Rectal smooth muscle tissue (tissue), 1 donor: ENCODE results near the gene TOM1L2.
"Not testable (repeated sequence)": the region's sequence is repeated elsewhere in the genome, so short reads cannot be mapped to it uniquely, and the experiment has no call there.

Source experiments
- H3K27ac ChIP-seq: one replicate; pipeline ENCODE4 v1.7.0; 2013; ENCODE audit warnings: low read depth, low read length, inconsistent platforms
- H3K27me3 ChIP-seq: one replicate; pipeline ENCODE4 v1.7.0; 2013; ENCODE audit warnings: low read length; ENCODE audit not compliant: control insufficient read depth, insufficient read depth
- H3K36me3 ChIP-seq: one replicate; pipeline ENCODE4 v1.7.0; 2013; ENCODE audit warnings: low read length; ENCODE audit not compliant: control insufficient read depth, insufficient read depth
- H3K4me1 ChIP-seq: one replicate; pipeline ENCODE4 v1.7.0; 2013; ENCODE audit warnings: low read length; ENCODE audit not compliant: control insufficient read depth, insufficient read depth
- H3K4me3 ChIP-seq: one replicate; pipeline ENCODE4 v1.7.0; 2013; ENCODE audit warnings: low read length
- H3K9ac ChIP-seq: one replicate; pipeline ENCODE4 v1.7.0; 2013; ENCODE audit warnings: low read length

TOM1L2 gene

GRCh38 chr17:17960500-17961030 lies 11.6 kb downstream of the TOM1L2 start:
- Histone ChIP-seq H3K4me3 (no peak overlapping the region), H3K4me1 (peaks cover 12% of the 10 kb centered on the region), H3K9ac (no peak overlapping the region), H3K36me3 (no peaks in the 10 kb centered on the region), H3K27ac (peak overlapping the region; percentile 56), H3K27me3 (no peaks in the 10 kb centered on the region)

- Histone ChIP-seq H3K4me3 (peak overlapping the region; percentile 6), H3K4me1 (peaks cover 12% of the 10 kb centered on the region), H3K9ac (no peak overlapping the region), H3K36me3 (peaks cover 3% of the 10 kb centered on the region), H3K27ac (peak overlapping the region; percentile 56), H3K27me3 (no peaks in the 10 kb centered on the region)
Observed at GRCh38 chr17:17959520-17960361, 12.5 kb downstream of the TOM1L2 start.

GRCh38 chr17:17958982-17959381 lies 13.2 kb downstream of the TOM1L2 start:
- no peak overlapping the region for H3K9ac ChIP-seq
- H3K36me3 ChIP-seq = peaks cover 3% of the 10 kb centered on the region
- no peaks in the 10 kb centered on the region for H3K27me3 ChIP-seq
- H3K4me1 ChIP-seq = peaks cover 12% of the 10 kb centered on the region
- peak overlapping the region; percentile 56 for H3K27ac ChIP-seq
- H3K4me3 ChIP-seq = no peak overlapping the region

GRCh38 chr17:17957584-17957916 lies 14.7 kb downstream of the TOM1L2 start:
- H3K4me3 ChIP-seq = no peak overlapping the region
- no peak overlapping the region for H3K9ac ChIP-seq
- no peak overlapping the region for H3K27ac ChIP-seq
- peaks cover 12% of the 10 kb centered on the region for H3K4me1 ChIP-seq
- H3K27me3 ChIP-seq = no peaks in the 10 kb centered on the region
- peaks cover 3% of the 10 kb centered on the region for H3K36me3 ChIP-seq

DNA sequence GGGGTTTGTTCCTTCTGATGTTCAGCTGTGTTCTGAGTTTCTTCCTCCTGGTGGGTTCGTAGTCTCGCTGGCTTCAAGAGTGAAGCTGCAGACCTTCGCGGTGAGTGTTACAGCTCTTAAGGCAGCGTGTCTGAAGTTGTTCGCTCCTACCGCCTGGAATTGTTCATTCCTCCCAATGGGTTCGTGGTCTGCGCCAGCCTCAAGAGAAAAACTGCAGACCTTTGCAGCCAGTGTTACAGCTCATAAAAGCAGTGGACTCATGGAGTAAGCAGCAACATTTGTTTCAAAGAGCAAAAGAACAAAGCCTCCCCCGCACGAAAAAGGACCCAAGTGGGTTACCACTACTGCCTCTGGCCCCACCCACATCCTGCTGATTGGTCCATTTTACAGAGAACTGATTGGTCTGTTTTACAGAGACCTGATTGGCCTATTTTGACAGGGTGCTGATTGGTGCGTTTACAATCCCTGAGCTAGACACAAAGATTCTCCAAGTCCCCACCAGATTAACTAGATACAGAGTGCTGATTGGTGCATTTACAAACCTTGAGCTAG lies 16.3 kb downstream of the TOM1L2 start:
- H3K27me3 ChIP-seq, H3K4me3 ChIP-seq, H3K9ac ChIP-seq, H3K36me3 ChIP-seq, H3K27ac ChIP-seq: not testable (repeated sequence)
- peaks cover 12% of the 10 kb centered on the region for H3K4me1 ChIP-seq

GRCh38 chr17:17954079-17954478 lies 18.1 kb downstream of the TOM1L2 start:
- Histone ChIP-seq H3K27me3 (no peaks in the 10 kb centered on the region), H3K9ac (no peak overlapping the region), H3K27ac (no peak overlapping the region), H3K4me1 (peaks cover 10% of the 10 kb centered on the region), H3K4me3 (no peak overlapping the region), H3K36me3 (peaks cover 3% of the 10 kb centered on the region)

GRCh38 chr17:17952691-17953090 lies 19.5 kb downstream of the TOM1L2 start:
- Histone ChIP-seq H3K4me1 (no peaks in the 10 kb centered on the region), H3K9ac (no peak overlapping the region), H3K27ac (no peak overlapping the region), H3K4me3 (no peak overlapping the region), H3K36me3 (peaks cover 3% of the 10 kb centered on the region), H3K27me3 (no peaks in the 10 kb centered on the region)

GRCh38 chr17:17951524-17951923 lies 20.7 kb downstream of the TOM1L2 start:
- Histone ChIP-seq H3K27ac (no peak overlapping the region), H3K4me3 (no peak overlapping the region), H3K36me3 (peaks cover 3% of the 10 kb centered on the region), H3K27me3 (no peaks in the 10 kb centered on the region), H3K9ac (no peak overlapping the region), H3K4me1 (no peaks in the 10 kb centered on the region)

- no peak overlapping the region for H3K27ac ChIP-seq
- H3K27me3 ChIP-seq = no peaks in the 10 kb centered on the region
- H3K36me3 ChIP-seq = peaks cover 3% of the 10 kb centered on the region
- H3K4me1 ChIP-seq = no peaks in the 10 kb centered on the region
- no peak overlapping the region for H3K9ac ChIP-seq
- no peak overlapping the region for H3K4me3 ChIP-seq
Observed at GRCh38 chr17:17950806-17951205, 21.4 kb downstream of the TOM1L2 start.

GRCh38 chr17:17950347-17950746 lies 21.9 kb downstream of the TOM1L2 start:
- H3K27ac ChIP-seq = no peak overlapping the region
- H3K4me3 ChIP-seq = no peak overlapping the region
- no peaks in the 10 kb centered on the region for H3K27me3 ChIP-seq
- H3K9ac ChIP-seq = no peak overlapping the region
- H3K4me1 ChIP-seq = no peaks in the 10 kb centered on the region
- peaks cover 3% of the 10 kb centered on the region for H3K36me3 ChIP-seq

DNA sequence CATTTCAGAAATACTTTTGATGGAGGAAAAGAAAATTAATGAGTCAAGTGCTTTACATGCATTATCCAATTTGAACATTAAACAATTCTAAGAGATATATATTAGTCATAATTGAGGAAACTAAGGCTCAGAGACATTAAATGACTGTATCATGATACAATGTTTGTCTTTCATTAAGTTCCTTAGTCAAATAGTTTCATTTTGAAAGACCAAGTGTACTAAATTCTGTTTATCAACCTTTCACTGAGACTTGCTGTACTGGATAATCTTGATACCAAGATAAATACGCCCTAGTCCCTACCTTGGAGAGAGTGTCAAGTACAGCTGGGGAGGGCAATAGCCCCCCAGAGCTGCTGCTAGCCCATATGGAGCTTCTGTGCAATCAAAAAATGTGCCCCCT lies 24.2 kb downstream of the TOM1L2 start:
- Histone ChIP-seq H3K36me3 (no peaks in the 10 kb centered on the region), H3K9ac (no peak overlapping the region), H3K4me3 (no peak overlapping the region), H3K27ac (no peak overlapping the region), H3K4me1 (peaks cover 11% of the 10 kb centered on the region), H3K27me3 (no peaks in the 10 kb centered on the region)

GRCh38 chr17:17947309-17947708 lies 24.9 kb downstream of the TOM1L2 start:
- peaks cover 14% of the 10 kb centered on the region for H3K4me1 ChIP-seq

DNA sequence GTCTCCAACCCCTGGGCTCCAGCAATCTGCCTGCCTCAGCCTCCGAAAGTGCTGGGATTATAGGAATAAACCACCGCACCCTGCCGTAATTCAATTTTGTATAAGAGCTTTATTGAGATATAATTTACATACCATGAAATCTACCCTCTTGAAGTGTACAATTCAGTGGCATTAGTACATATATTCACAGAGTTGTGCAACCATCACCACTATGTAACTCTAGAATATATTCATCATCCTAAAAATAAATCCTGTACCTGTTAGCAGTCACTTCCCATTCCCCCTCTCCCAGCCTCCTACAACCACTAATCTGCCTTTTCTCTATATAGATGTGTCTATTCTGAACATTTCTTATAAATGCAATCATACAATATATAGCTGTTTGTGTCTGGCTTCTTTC lies 26.1 kb downstream of the TOM1L2 start:
- no peaks in the 10 kb centered on the region for H3K36me3 ChIP-seq

More at GRCh38 chr17:17947309-17947708, 24.9 kb downstream of the TOM1L2 start:
- H3K27ac ChIP-seq = no peak overlapping the region
- H3K27me3 ChIP-seq = no peaks in the 10 kb centered on the region
- no peak overlapping the region for H3K4me3 ChIP-seq
- H3K36me3 ChIP-seq = no peaks in the 10 kb centered on the region
- no peak overlapping the region for H3K9ac ChIP-seq

More for the DNA sequence above, 26.1 kb downstream of the TOM1L2 start:
- Histone ChIP-seq H3K27me3 (no peaks in the 10 kb centered on the region), H3K27ac (no peak overlapping the region), H3K9ac (no peak overlapping the region), H3K4me1 (peaks cover 15% of the 10 kb centered on the region), H3K4me3 (no peak overlapping the region)
